Measurements from ENCODE around the gene COX17.

DNA sequence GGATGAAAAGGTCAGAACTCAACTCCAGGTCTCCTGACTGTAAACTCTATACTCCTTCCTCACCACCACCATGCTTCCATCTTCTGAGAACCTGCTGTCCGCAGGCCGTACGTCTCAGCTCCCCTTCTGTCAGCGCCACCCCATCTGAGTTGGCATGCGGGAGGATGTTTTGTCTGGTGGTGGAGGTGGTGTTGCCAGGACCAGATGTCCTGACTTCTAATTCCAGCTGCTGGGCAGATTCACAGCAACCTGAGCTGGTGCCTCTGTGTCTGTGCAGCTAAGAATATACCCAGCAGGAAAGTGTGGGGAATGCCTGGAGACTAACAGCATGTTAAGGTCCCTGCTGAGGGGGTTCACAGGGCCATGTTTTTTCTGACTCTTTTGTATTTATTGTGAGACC lies 56.3 kb downstream of the COX17 start:
- TF ChIP-seq CTCF (IDR thresholded peaks at IDR 0.05) (no peak), POLR2AphosphoS5 (IDR thresholded peaks at IDR 0.05) (no peak), POLR2A (IDR thresholded peaks at IDR 0.05) (no peak)

Data from gastroesophageal sphincter (tissue), 3 donors.